HG02571 (cell line): ENCODE data around the gene CRKL.
A peak's percentile ranks its signal among the peaks of the same experiment; 100 is the strongest.

Source experiments
- ATAC-seq: cut with Tn5 transposase; IDR thresholded peaks from one replicate; pipeline ENCODE4 v1.9.1; 2021; ENCODE audit warnings: mild to moderate bottlenecking, moderate library complexity; ENCODE audit not compliant: unreplicated experiment

CRKL gene

DNA sequence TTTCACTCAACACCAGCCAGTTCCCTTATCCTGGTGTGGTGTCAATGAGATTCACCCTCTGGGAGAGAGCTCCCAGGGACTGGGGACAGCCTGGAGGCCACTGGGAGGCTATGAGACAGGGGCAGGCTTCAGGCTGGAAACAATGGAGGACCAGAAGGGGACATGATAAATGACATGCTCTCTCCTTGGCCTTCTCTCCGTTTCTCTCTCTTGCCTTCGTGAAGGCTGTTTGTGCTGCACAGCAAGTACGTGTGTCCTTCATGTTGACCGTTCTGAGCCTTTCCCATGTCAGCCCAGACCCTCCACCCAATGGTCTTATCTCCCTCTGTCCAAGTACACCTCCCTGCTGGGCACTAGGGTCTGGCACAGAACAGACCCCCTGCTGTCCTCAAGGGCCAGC lies 63.3 kb downstream of the CRKL start:
- no peak for ATAC-seq

GRCh38 chr22:20980938-20981722 lies 63.9 kb downstream of the CRKL start:
- no peak for ATAC-seq

GRCh38 chr22:20981787-20982562 lies 64.8 kb downstream of the CRKL start, which contains the start of gene LZTR1:
LZTR1 (plus strand) TSS chr22:20982297; CDS start chr22:20982372, 75 bp downstream.
- peak; percentile 70 for ATAC-seq

DNA sequence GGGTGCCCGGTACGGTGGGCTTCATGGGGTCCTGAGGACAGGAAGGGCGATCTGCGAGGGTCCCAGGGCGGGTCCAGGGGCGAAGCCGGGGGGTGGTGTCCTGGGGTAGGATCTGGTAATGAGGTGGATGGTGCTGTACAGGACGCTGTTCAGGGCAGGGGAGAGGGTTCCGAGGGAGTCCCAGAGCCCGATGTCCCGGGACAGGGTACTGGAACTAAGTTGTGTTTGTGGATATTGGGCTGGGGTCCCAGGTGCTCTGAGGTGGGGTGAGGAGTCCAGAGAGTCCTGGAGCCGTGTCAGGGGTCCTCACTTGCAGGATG lies 65.3 kb downstream of the CRKL start:
- peak; percentile 17 for ATAC-seq

GRCh38 chr22:20983081-20983771 lies 66.0 kb downstream of the CRKL start:
- no peak for ATAC-seq

DNA sequence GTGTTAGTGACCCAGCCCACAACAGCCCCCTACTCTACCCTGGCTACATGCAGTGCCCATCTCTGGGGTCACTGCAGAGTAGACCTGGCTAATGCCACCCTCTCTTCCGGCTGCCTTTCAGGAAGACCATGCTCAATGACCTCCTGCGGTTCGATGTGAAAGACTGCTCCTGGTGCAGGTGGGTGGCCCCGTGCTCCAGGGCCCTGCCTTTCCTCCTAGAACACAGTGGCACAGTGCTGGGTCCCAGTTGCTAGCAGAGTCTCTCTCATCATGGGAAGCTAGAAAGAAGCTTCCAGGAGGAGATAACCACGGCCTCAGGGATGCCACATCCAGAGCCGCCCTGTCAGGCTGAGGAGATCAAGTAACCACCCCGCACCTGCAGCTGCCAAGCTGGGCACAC lies 68.5 kb downstream of the CRKL start:
- ATAC-seq = no peak

DNA sequence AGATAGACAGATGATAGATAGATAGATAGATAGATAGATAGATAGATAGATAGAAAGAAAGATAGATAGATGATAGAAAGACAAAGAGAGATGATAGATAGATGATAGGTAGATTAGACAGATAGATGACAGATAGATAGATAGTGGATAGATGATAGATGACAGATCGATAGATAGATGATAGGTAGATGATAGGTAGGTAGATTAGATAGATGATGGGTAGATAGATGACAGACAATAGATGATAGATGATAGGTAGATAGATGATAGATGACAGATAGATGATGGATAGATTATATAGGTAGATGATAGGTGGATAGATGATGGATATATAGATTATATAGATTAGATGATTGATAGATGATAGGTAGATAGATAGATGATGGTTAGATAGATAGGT lies 69.2 kb downstream of the CRKL start:
- ATAC-seq = no peak

- ATAC-seq = no peak
These were observed 70.2 kb downstream of the CRKL start for GRCh38 chr22:20987375-20987774.

DNA sequence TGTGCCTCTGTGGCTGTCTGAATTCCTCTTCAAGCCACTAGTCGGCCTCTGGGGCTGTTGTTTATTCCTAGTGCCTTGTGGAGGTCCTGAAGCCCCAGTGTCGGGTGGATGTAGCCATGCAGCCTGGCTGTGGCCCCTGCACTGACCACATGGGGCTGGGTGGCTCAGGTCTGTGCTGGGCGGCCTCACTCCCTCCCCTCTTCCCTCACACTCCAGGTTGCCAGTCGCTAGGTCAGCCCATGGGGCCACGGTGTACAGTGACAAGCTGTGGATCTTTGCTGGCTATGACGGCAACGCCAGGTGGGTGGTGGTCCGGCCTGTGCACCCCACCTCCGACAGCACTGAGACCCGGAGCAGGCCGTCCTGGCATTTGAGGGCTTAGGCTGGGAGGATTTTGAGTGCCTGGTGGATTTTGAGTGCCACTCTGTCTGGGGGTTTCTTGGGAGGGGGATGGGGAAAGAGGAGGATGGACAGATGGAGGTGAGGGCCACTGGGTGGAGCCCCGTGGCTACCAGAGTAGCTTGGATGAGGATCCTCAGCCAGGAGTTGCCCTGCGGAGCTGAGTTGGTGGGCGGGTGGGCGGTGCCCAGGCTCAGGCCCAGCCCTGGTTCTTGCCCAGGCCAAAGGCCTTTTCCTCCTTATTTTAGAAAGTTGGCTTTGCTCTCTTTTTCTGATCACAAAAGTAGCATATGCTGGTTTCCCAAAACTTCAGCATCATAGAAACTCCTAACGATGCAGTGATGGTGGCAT lies 71.5 kb downstream of the CRKL start:
- ATAC-seq = no peak

GRCh38 chr22:20989323-20990138 lies 72.3 kb downstream of the CRKL start:
- no peak for ATAC-seq

- ATAC-seq = no peak
These were observed 73.3 kb downstream of the CRKL start for GRCh38 chr22:20990184-20991180.

GRCh38 chr22:20991252-20992055 lies 74.2 kb downstream of the CRKL start:
- no peak for ATAC-seq

GRCh38 chr22:20992056-20992442 lies 74.8 kb downstream of the CRKL start:
- ATAC-seq = no peak

- ATAC-seq = no peak
These were observed 75.5 kb downstream of the CRKL start for GRCh38 chr22:20992456-20993303.

GRCh38 chr22:20993304-20994127 lies 76.3 kb downstream of the CRKL start:
- no peak for ATAC-seq

- ATAC-seq = no peak
These were observed 77.1 kb downstream of the CRKL start for GRCh38 chr22:20994128-20994901.
